Measurements from ENCODE around the gene FCHO2. TPM values are rescaled to one million over a fixed set of nuclear protein-coding genes. Genes with fewer than 3 reads are reported as not detected.

FCHO2 gene
- total and polyA plus RNA-seq, 2 of the 4 experiments (the other 2 are of a cell fraction): 6.1 to 23.5 TPM

DNA sequence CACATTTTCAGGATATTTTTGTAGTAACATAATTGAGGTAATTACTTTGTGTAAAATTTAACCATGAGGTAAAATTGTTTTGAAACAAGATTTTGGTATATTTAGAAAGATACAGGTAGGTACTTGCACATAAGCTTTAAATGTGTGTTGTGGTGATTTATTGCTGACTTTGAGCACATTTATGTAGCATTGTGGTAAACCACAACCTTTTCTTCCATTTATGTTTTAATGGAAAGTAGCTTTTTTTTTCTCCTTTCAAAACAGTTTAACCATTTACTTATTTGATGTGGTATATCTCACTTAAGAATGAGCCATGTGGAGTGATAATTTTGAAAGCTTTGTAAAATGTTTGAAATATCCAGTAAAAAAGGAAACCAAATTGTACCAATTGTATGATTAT lies 35.6 kb downstream of the FCHO2 start:
- Histone ChIP-seq H4K5ac (ENCODE audit: low read depth, low read length) (no peak overlapping the region), H3K27me3 (ENCODE audit: control insufficient read depth, insufficient read depth, low read length) (no peaks in the 10 kb centered on the region), H3K14ac (replicated peaks; ENCODE audit: low read depth, low read length) (no peak overlapping the region), H4K91ac (ENCODE audit: insufficient read depth, low read depth, low read length) (no peak overlapping the region), H2BK120ac (ENCODE audit: low read depth, low read length) (no peak overlapping the region), H3K9me3 (ENCODE audit: control insufficient read depth, insufficient read depth, low read length) (no peaks in the 10 kb centered on the region), H3K23ac (ENCODE audit: low read depth, low read length) (no peak overlapping the region), H2BK15ac (ENCODE audit: low read depth, low read length) (no peak overlapping the region), H2AK5ac (ENCODE audit: low read depth, low read length) (no peak overlapping the region), H3K4ac (ENCODE audit: low read depth, low read length) (no peak overlapping the region), H4K20me1 (ENCODE audit: insufficient read depth, low read length) (no peaks in the 10 kb centered on the region; the same call in 1 of the 2 replicates), H2BK5ac (ENCODE audit: low read depth, low read length, poor library complexity, severe bottlenecking) (no peak overlapping the region), H3K27ac (ENCODE audit: insufficient read depth, low read length) (no peak overlapping the region), H4K8ac (ENCODE audit: low read depth in 2 of 2, low read length in 2 of 2) (no peak overlapping the region), H2AK9ac (replicated peaks; ENCODE audit: low read depth, low read length, poor library complexity) (no peak overlapping the region), H3K9ac (ENCODE audit: low read depth, low read length) (no peak overlapping the region), H3K36me3 (ENCODE audit: control insufficient read depth, insufficient read depth, low read length) (peaks cover 4% of the 10 kb centered on the region; the same call in 1 of the 2 replicates), H3K4me3 (ENCODE audit: insufficient read depth, low read depth, low read length) (no peak overlapping the region), H3K79me1 (ENCODE audit: low read depth in 1 of 2, low read length in 2 of 2) (peaks cover 0 to 15% of the 10 kb centered on the region in 2 experiments; a peak in 3 of 4 replicates), H2AFZ (replicated peaks; ENCODE audit: low read length, poor library complexity) (no peak overlapping the region), H2BK20ac (ENCODE audit: low read depth, low read length) (no peak overlapping the region), H3K4me1 (ENCODE audit: control insufficient read depth, insufficient read depth, low read length) (no peaks in the 10 kb centered on the region), H3K4me2 (ENCODE audit: low read depth, low read length) (no peak overlapping the region), H3K18ac (ENCODE audit: low read depth, low read length) (no peak overlapping the region), H3K56ac (ENCODE audit: extremely low read depth, insufficient read depth, low read length) (no peak overlapping the region), H3K9me1 (ENCODE audit: insufficient read depth, low read length) (no peaks in the 10 kb centered on the region)
- ChIA-PET POLR2A (ENCODE audit: unreplicated experiment) (no interaction called here), CTCF (no interaction called here)
- intact Hi-C loops (cut with micrococcal nuclease): no loop called here
- BruUV-seq (replicated peaks): no TSS peak
- TF ChIP-seq MAZ (IDR thresholded peaks at IDR 0.05; ENCODE audit: borderline replicate concordance, low read depth, low read length) (no peak), CHD1 (IDR thresholded peaks at IDR 0.05; ENCODE audit: low read depth, low read length) (no peak), SMC3 (IDR thresholded peaks at IDR 0.05; ENCODE audit: low read depth, low read length) (no peak), BHLHE40 (IDR thresholded peaks at IDR 0.05; ENCODE audit: low read depth, low read length) (no peak), NFE2L2 (IDR thresholded peaks at IDR 0.05; ENCODE audit: low read depth, low read length) (no peak), RCOR1 (IDR thresholded peaks at IDR 0.05; ENCODE audit: insufficient replicate concordance, low read length) (no peak), FOS (IDR thresholded peaks at IDR 0.05; ENCODE audit: low read depth, low read length) (no peak), CEBPB (IDR thresholded peaks at IDR 0.05; ENCODE audit: low read depth, low read length) (no peak)
- TF ChIP-seq, protein P1, sequence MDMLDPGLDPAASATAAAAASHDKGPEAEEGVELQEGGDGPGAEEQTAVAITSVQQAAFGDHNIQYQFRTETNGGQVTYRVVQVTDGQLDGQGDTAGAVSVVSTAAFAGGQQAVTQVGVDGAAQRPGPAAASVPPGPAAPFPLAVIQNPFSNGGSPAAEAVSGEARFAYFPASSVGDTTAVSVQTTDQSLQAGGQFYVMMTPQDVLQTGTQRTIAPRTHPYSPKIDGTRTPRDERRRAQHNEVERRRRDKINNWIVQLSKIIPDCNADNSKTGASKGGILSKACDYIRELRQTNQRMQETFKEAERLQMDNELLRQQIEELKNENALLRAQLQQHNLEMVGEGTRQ (IDR thresholded peaks at IDR 0.05; ENCODE audit: low read depth, low read length): no peak
- TF ChIP-seq, protein P2, sequence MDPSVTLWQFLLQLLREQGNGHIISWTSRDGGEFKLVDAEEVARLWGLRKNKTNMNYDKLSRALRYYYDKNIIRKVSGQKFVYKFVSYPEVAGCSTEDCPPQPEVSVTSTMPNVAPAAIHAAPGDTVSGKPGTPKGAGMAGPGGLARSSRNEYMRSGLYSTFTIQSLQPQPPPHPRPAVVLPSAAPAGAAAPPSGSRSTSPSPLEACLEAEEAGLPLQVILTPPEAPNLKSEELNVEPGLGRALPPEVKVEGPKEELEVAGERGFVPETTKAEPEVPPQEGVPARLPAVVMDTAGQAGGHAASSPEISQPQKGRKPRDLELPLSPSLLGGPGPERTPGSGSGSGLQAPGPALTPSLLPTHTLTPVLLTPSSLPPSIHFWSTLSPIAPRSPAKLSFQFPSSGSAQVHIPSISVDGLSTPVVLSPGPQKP (IDR thresholded peaks at IDR 0.05; ENCODE audit: borderline replicate concordance, low read depth, low read length): no peak
- ATAC-seq (ENCODE audit: low read depth) (no peak), DNase-seq (no peak)
- in situ Hi-C loops (cut with MboI; ENCODE audit: low sequenced_read_pairs): no loop called here
- dilution Hi-C loops (cut with HindIII; ENCODE audit: low sequenced_read_pairs, unreplicated experiment): no loop called here

All from IMR-90 (cell line).